ENCODE data around the gene LASP1. TPM values are rescaled to one million over a fixed set of nuclear protein-coding genes. Genes with fewer than 3 reads are reported as not detected.
A peak's percentile ranks its signal among the peaks of the same experiment; 100 is the strongest.
"Not testable (repeated sequence)": the region's sequence is repeated elsewhere in the genome, so short reads cannot be mapped to it uniquely, and the experiment has no call there.

The LASP1 gene
- polyA plus RNA-seq, 4 donors: 140 to 161 (median 151) TPM

DNA sequence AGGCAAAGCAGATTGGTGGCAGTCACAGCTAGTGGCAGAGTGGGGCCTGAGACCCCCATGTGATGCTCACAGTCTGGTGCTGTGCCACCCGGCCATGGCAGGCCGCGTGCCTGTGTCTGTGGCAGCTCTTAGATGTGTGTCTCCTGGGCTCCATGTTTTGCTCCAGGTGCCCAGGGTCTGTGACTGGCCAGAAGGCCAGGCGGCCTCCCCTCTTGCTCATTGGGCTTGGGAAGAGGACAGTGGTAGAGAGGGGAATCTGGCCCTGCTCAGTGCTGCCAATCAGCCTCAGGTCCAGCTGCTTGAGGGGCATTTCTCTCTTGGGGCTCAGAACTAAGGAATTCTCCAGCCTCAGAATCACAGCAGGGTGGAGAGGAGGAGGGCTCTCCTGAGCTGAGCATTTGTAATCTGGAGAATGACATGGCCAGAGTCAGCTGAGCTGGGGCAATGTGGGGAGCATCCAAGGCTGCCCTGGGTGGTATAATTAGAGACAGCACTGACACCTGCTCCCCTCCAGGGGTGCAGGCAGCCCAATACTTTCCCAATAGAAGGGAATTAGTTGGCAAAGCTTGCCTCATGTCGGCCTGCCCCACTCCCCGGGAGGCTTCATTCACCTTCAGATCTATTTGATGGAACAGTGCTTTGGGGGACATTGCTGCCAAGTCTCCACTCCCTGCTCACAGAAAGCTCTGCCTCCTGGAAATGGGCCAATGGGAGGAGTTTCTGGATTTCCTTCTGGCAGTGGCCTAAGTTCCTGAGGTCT is 52.9 kb downstream of the LASP1 start:
- DNase-seq (ENCODE audit: low read depth in 4 of 4, low spot score in 2 of 4): peak in 2 of 4 donors; percentile 36 to 63

DNA sequence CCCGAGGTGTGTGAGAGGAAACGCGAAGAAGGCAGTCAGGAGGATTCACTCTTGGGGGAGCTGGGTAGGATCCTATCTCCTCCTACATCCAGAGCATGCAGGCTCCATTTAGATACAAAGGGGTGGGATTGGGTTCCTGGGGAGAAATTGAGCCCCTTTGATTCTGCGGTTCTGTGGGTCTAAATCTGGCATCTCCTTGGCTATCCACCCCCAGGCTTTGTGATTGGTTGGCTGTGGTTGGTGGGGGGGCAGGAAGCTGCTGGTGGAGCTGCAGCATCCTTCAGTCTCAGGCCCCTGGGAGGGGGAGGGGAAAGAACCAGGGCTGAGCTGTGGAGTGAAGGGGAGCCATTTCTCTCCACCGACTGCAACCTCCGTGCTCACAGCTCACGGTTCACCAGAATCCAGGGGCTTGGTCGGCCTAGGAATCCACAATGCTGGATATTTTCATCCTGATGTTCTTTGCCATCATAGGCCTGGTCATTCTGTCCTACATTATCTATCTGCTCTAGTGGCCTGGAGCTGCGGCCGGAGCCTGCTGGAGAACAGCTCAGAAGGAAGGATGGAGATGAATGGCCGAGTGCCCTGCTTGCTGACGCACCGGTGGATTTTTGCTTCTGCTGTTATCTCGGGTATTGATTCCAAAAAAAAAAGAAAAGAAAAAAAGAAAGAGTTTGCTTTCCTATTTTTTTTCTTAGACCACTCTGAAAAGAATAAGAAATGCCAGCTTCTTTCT is 55.6 kb downstream of the LASP1 start, which contains the start of gene LASP1NB:
TSS of gene LASP1NB (plus strand) at position 352 of the 733 bp plus-strand sequence.
- peak; percentile 59 to 74 (median 66) for DNase-seq (ENCODE audit: low read depth in 4 of 4, low spot score in 2 of 4)

DNA sequence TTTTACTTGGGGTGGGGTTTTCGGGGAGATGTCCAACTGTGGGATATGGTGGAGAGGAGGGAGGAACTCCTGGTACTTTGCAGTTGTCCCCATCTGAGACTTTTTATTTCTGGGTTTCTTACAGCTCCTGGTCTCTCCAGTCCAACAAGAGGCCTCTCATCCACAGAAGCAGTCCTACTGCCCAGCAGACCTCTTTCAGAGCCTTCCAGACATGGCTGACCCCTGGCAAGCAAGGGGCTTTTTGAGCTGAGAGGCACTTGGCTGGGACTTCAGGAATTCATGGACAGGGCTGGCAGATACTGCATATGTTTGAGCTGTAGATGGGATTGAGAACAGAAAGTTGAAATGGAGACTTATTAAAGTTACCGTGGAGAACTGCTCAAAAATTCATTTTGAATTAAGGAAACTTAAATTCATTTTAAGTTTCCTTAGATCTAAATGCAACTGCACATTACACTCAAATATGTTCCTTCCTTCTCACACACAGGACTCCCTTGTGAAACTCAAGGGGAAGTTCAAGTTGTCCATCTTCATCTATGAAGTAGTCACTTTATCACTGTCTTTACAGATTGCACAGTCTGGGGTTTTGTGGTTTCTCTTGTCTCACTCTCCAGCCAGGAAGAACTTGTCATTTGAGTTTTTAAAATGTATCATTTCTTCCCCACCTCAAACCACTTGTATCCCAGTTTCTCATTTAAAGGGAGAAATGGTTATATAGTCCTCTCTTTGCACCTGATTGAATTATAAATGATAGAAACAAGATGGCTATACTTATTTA is 56.6 kb downstream of the LASP1 start:
- DNase-seq (ENCODE audit: low read depth in 4 of 4, low spot score in 2 of 4): no peak

DNA sequence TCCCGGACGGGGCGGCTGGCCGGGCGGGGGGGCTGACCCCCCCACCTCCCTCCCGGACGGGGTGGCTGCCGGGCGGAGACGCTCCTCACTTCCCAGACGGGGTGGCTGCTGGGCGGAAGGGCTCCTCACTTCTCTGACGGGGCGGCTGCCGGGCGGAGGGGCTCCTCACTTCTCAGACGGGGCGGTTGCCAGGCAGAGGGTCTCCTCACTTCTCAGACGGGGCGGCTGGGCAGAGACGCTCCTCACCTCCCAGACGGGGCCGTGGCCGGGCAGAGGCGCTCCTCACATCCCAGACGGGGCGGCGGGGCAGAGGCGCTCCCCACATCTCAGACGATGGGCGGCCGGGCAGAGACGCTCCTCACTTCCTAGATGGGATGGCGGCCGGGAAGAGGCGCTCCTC is 60.9 kb downstream of the LASP1 start:
- DNase-seq (ENCODE audit: low read depth in 4 of 4, low spot score in 2 of 4): not testable (repeated sequence)

DNA sequence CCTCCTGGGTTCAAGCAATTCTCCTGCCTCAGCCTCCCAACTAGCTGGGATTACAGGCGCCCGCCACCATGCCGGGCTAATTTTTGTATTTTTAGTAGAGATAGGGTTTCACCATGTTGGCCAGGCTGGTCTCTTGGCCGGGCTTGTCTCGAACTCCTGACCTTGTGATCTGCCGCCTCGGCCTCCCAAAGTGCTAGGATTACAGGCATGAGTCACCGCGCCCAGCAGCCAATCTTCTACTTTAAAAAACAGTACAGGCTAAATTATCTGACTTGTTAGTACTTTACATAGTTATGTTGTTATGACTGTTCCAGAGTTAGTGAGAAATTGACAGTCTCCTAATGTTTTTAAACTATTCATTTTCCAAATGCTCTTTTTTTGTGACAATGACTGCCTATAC is 64.1 kb downstream of the LASP1 start:
- not testable (repeated sequence) for DNase-seq (ENCODE audit: low read depth in 4 of 4, low spot score in 2 of 4)

DNA sequence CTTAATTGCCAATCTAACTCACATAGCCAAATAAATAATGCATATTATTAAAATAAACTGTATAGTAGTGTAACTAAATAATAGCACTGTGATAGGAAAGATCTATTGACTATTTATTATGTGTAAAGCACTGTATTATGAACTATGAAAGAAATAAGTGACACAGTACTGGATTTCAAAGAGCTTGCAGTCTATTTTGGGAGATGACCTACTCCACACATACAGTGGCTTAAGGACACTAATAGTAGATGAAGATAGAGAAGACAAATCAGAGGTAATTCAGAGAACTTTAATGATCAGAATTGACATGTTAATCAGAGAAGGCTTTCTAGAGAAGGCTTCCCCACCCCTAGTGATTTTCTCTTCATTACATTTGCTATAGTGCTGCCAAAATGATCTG is 70.1 kb downstream of the LASP1 start:
- DNase-seq (ENCODE audit: low read depth in 4 of 4, low spot score in 2 of 4): no peak

DNA sequence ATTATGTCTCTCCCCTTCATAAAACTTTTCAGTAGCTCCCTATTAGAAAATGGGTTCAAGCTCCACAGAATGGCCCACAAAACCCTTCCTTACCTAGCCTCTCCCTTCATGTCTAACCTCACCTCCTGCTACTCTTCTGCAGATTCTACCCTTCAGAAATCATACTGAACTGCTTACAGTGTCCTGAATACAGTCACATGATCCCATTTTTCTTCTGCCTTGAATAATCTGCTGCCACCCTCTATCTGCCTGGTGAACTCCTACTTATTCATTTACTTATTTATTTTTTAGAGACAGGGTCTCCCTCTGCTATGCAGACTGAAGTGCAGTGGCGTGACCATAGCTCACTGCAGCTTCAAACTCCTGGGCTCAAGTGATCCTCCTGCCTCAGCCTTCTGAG is 70.5 kb downstream of the LASP1 start:
- no peak for DNase-seq (ENCODE audit: low read depth in 4 of 4, low spot score in 2 of 4)

DNA sequence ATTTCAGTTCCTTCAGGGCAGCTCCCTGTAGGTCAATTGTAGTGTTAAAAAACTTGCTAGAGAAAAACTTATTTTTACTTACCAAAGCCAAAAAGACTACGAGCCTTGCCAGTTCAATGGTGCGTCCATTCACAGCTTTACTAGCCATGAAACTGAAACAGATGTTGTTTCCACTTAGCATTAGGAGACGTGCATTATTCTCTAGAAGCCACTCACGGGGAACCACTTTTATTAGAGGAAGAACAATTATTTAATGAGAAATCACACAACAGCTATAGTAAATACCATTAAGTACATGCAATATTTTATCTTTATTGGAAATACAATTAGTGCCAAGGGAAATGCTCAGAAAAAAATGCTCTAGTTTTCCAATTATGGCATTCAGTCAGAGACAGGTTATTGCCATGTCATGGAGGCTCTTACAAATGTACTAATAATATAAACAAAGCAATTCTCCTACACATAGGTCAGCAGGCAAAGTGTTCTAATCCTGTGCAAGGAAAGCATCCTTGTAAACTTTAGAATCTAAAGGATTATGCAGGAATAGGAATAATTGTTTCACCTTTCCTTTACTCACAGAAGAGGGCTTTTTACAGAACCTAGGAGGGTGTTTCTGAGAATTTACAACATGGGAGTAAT is 73.0 kb downstream of the LASP1 start:
- DNase-seq (ENCODE audit: low read depth in 4 of 4, low spot score in 2 of 4): no peak

DNA sequence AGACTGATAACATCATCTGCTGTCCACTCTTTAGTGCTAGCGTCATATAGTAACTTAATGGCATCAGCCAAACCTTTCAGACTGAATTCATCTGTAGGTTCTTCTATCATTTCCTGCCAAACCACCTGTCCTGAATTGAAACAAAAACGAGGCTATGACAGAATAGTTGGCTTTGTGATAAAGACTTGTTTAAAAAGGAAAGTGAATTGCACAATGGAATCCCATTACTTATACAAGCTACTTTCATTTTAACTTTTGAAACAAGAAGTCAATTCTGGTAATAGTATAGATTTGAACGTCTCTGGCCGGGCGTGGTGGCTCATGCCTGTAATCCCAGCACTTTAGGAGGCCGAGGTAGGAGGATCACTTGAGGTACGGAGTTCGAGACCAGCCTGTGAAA is 73.7 kb downstream of the LASP1 start:
- no peak for DNase-seq (ENCODE audit: low read depth in 4 of 4, low spot score in 2 of 4)

DNA sequence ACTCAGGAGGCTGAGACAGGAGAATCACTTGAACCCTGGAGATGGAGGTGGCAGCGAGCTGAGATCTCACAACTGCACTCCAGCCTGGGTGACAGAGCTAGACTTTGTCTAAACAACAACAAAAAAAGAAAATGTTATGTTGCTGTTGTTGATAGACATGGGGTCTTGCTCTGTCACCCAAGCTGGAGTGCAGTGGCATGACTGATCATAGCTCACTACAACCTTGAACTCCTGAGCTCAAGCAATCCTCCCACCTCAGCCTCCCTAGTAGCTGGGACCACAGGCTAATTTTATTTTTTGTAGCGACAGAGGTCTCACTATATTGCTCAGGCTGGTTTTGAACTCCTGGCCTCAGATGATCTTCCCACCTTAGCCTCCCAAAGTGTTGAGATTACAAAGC is 77.3 kb downstream of the LASP1 start:
- no peak for DNase-seq (ENCODE audit: low read depth in 4 of 4, low spot score in 2 of 4)

DNA sequence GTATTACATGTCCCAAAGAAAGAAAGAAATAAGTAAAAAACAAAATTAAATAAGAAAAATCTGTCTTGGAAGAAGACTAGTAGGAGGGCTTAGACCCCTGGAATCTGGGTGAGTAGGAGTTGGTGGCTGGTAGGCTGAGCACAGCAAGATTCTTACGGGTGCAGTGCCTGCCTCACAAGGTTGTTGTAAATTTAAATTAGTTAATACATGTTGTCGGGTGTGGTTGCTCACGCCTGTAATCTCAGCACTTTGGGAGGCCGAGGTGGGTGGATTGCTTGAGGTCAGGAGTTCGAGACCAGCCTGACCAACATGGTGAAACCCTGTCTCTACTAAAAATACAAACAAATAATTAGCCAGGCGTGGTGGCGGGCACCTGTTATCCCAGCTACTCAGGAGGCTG is 83.9 kb downstream of the LASP1 start:
- not testable (repeated sequence) for DNase-seq (ENCODE audit: low read depth in 4 of 4, low spot score in 2 of 4)

DNA sequence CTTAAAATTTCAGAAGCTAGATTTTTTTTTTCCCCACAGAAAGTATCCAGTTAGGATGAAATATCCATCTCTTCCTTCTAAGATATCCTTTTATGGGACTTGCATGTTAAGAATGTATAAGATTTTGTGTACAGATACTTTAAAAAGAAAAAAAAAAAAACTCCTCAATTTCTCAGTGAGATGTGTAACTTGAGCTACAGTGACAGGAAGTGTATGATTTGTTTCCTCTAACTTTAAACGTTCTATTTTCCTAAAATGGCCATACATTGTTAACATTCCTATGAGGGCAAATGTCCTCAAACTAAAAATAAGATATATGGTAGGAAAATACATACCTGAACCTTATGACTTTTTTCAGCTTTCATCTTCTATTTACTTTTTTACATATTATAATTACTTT is 88.5 kb downstream of the LASP1 start:
- DNase-seq (ENCODE audit: low read depth in 4 of 4, low spot score in 2 of 4): no peak

DNA sequence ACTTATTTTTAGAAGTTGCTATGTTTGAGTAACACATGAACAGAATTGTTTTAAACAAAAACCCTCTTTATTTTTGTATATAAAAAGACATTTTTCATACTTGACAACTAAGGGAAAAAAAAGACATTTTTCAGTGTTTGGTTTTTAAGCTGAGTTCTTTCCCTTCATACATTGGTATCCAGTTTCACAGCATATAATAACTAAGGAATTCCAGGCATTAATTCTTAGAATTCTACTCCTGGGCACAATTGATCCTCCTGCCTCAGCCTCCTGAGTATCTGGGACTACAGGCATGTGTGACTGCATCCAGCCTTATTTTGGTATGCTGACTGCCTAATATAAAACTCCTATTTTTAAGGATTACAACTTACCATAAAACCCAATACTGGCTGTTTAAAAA is 88.9 kb downstream of the LASP1 start:
- DNase-seq (ENCODE audit: low read depth in 4 of 4, low spot score in 2 of 4): no peak

DNA sequence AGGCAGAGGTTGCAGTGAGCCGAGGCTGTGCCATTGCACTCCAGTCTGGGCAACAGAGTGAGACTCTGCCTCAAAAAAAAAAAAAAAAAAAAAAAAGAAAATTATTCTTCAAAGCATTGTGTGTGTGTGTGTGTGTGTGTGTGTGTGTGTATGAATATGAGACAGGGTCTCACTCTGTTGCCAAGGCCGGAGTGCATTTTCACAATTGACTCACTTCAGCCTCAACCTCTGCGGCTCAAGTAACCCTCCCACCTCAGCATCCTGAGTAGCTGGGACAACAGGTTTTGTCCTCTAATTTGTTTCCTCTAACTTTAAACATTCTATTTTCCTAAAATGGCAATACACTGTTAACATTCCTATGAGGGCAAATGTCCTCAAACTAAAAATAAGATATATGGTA is 89.7 kb downstream of the LASP1 start:
- no peak for DNase-seq (ENCODE audit: low read depth in 4 of 4, low spot score in 2 of 4)

DNA sequence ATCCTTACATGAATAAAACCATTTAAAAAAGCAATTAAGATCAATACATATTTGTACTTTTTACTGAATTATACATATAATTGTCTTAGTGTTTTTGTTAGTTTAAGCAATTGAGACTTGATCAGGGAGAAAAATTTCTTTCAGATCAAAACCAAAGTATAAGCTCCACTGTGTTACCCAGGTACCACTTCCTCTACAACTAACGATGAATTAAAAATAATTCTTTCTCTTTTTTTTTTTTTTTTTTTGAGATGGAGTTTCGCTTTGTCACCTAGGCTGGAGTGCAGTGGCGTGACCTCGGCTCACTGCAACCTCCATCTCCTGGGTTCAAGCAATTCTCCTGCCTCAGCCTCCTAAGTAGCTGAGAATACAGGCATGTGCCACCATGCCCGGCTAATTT is 90.5 kb downstream of the LASP1 start:
- DNase-seq (ENCODE audit: low read depth in 4 of 4, low spot score in 2 of 4): no peak

DNA sequence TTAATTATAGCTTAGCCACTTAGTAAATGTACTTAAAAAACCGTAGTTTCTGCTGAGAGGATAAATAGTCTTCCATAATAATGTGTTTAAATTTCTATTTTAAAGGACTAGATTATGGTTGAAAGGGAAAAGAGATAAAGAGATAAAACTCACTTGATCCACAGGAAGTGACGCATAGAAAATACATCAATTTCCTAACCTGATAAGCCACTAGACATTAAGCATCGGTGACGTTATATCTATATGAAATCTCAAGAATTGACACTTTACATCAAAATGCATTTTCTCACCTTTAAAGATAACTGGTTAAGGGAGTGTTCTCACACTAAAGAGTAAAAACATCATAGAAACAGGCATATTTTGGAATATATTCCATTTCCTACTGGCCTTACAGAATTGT is 91.6 kb downstream of the LASP1 start:
- no peak for DNase-seq (ENCODE audit: low read depth in 4 of 4, low spot score in 2 of 4)

DNA sequence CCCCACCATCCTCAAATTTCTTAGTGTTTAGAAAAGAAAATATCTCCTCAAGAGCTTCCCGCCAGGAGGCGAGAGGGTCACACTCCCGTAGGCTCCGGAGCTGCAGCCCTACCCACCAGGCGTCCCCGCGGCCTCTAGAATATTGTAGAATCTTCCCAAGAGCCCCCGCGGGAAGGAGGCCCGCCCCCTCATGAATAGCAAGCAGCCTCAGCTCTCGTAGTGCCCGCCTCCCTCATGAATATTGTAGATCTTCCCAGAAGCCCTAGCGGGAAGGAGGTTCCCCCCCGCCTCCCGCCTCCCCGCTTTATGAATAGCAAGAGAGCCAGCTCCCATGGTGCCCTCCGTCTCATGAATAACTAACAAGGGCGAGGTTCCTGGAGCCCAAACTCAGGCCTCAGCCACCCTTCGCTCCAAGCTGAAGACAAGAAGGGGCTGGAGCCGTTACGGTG is 97.5 kb downstream of the LASP1 start, which contains the start of gene FBXO47:
TSS of gene FBXO47 (minus strand) at position 114 of the 449 bp plus-strand sequence. CDS start 4,378 bp downstream, outside the sequence.
- peak in 3 of 4 donors; percentile 68 to 90 (median 77) for DNase-seq (ENCODE audit: low read depth in 4 of 4, low spot score in 2 of 4)

DNA sequence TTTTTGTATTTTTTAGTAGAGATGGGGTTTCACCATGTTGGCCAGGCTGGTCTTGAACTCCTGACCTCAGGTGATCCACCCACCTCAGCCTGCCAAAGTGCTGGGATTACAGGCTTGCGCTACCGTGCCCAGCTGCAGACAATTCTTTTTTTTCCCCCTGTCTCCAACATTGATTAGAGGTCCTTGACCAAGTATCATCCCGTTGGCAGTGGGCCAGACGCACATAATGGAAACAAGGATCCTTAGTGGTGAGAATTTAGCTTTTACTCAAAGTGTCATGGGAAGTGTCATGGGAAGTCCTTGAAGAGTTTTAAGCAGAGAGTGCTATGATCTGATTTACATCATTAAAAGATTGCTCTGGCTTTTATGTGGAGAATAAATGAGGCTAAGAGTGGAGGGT is 99.4 kb downstream of the LASP1 start:
- DNase-seq (ENCODE audit: low read depth in 4 of 4, low spot score in 2 of 4): no peak

DNA sequence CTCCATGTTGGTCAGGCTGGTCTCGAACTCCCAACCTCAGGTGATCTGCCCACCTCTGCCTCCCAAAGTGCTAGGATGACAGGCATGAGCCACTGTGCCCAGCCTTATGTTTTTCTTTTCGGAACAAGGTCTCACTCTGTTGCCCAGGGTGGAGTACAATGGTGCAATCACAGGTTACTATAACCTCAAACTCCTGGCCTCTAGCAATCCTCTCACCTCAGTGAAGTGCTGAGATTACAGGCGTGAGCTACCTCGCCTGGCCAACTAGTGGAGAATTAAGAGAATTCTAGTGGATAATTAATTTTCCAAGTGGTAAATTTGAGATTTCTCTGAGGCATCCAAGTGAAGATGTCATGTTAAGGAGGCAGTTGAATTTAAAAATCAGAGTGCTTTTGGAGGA is 100.3 kb downstream of the LASP1 start:
- DNase-seq (ENCODE audit: low read depth in 4 of 4, low spot score in 2 of 4): no peak

DNA sequence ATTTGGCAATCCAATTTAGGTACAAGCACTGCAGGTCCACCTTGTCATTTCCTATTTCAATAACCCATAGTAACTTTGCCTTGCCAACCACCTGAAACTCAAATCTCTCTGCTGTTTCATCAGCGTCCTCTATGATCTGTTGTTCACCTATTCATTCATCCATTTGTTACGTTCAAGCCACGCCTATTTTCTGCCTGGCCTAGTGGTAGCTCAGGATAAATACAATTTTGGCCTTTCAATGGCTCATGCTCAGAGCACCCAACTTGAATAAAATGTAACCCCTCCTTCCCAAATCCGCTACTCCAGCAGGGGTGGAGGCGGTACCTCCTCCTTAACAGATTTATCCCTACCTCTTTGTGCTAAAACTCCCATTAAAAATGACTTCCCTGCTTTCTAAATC is 100.9 kb downstream of the LASP1 start:
- no peak for DNase-seq (ENCODE audit: low read depth in 4 of 4, low spot score in 2 of 4)

Data from left renal cortex interstitium (tissue), 4 donors.